Endometrial microvascular endothelial cells (primary cell): ENCODE data around the gene EPB41L4A. TPM values are rescaled to one million over a fixed set of nuclear protein-coding genes. Genes with fewer than 3 reads are reported as not detected.

Source experiments
- in situ Hi-C: cut with HindIII; loops from 2 replicates; pipeline ENCODE4 v1.10.0; 2017; ENCODE audit warnings: low sequenced_read_pairs, low pct_unique_long_range_greater_than_20kb; ENCODE audit errors: inconsistent ontology term
- total RNA-seq: library from RNA; depleted of rRNA; stranded (reverse); fragments of >200 nt; gene quantifications from one replicate; pipeline ENCODE4 v1.2.3, GENCODE V29; 2015; ENCODE audit errors: inconsistent ontology term

EPB41L4A gene
- total RNA-seq, 1 donor from 2014 or later, result 16.5 TPM

DNA sequence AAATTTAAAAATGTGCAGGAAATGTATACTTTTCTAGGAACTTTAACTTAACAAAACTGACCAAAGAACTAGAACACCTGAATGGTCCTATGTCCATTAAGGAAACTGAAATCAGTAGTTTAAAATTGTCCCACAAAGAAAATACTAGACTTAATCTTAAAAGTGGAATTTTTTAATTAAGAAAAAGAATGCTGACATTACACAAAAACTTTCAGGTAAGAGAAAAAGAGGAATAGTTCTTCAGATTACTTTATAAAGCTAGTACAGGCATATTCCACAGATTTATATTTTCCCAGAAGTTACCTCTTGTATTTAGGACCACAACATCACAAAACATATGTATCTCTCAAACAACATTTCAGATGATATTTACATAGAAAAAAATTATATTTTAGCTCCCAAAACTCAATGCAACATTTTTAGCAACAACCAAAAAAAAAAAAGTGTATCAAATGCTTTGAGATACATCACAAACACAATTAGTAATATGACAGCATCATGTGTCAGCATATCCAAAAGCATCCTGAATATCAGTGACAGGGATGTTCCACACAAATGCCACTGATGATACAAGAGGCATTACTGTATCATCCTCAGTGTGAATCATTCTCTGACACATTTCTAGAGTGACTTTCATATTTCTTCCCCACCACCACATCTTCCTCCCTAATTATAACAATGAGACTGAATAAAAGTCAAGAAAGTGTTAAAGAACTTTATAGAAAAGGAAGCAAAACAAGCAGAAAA is 264.0 kb downstream of the EPB41L4A start:
- in situ Hi-C loops, result no loop called here

DNA sequence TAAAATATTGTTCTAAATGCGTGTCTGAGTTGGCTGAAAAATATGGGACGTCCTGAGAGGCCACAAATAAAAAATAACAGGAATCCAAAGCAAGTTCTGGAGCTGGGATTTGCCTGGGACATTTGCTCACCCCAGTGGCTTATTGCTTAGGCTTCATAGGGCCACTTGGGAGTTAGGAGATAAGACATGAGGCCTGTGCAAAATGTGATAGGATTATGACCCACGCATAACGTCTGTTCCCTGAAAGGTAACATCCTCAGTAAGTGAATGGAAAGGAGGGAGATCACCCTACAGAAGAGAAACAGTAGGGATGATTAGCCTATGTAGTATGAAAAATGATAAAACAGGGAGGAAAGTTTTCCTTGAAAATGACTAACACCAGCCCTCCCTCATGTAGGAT is 269.4 kb downstream of the EPB41L4A start:
- in situ Hi-C loops, result no loop called here

- in situ Hi-C loops, result no loop called here
Measured at GRCh38 chr5:112146323-112147226, 272.5 kb downstream of the EPB41L4A start.

DNA sequence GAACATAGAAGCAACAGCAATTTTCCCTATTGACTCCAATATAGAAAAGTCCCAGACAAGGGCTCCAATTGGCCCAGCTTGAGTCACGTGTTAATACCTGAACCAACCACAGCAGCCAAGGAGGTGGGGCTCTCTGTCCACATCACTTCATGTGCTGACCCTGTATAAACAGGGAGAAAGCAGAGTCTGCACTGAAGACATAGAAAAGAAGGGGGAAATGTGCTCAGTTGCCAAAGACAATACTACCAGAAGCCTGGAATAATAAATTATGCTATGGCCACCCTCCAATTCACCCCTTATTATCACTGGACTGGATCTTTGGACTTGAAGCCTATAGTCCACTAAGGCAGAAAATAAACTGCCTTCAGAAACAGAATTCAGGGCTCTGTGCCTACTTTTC is 275.4 kb downstream of the EPB41L4A start:
- in situ Hi-C loops, result no loop called here

- in situ Hi-C loops, result no loop called here
Measured at GRCh38 chr5:112142769-112143270, 276.3 kb downstream of the EPB41L4A start.

DNA sequence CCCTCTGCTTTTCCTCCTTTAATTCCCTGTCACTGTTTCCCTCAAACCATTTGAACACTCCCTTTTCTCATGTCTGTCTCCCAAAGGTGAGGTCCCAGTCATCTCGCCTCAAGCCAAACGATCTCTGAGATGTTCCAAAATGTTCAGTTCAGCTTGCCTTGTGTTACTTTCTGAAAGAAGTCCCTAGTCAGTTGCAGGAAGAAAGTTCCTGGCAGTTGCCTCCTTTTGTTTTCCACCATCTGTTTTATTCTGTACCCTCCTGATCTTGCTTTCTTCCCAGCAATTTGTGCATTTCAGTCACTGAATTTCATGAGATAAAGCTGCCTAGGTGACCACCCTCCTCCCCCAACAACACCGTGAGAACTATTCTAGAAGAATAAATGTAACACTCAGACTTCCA is 277.5 kb downstream of the EPB41L4A start:
- in situ Hi-C loops, result no loop called here

DNA sequence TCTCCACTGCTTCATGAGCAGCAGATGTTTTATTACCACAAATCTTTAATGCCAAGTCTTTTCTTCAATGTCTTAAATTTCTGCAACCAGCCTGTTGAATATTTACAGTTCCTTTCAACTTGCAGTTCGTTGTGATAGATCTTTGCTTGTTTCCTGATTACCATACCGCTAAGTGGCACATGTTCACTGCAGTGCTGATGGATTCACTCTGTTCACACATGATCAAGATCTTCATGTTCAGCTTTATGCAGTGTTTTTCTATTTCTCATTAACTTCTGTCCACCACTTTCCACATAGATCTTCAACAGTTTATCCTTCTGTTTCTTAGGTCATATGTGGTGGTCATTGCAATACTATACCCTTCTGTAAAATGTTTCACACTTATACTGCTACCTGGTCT is 280.6 kb downstream of the EPB41L4A start:
- in situ Hi-C loops, result no loop called here

DNA sequence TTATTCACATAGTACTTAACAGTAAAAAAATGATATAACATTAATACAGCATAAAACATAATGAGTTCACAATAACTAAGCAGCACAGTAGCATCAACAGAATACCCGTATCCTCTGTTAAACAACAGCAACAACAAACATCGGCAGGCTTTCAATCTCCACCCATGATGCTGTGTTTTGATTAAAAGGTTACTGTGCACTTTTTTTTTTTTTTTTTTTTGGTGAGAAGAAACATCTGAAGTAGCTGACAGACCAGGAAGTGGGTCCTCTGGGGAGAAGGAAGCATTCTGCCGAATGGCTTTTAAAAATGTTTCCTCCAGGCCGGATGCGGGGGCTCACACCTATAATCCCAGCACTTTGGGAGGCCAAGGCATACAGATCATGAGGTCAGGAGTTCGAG is 282.3 kb downstream of the EPB41L4A start:
- in situ Hi-C loops, result no loop called here

- in situ Hi-C loops, result no loop called here
Measured at GRCh38 chr5:112127861-112128260, 291.2 kb downstream of the EPB41L4A start.

DNA sequence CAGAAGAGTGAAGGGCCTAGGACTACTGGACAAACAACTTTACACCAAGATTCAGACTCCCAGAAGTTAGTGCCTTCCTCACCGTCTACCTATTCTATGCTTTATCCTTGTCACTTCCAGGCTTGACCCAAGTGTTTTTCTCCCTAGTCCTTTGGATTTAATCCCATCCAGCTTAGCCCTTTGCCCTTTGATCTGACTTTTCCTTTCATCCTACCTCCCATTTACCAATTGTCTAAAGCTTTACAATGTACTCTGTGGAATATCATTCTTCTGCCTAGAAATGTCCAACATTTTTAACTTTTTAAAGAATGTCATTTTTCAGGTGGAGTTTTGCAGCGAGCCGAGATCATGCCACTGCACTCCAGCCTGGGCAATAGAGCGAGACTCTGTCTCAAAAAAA is 292.1 kb downstream of the EPB41L4A start:
- in situ Hi-C loops, result no loop called here

DNA sequence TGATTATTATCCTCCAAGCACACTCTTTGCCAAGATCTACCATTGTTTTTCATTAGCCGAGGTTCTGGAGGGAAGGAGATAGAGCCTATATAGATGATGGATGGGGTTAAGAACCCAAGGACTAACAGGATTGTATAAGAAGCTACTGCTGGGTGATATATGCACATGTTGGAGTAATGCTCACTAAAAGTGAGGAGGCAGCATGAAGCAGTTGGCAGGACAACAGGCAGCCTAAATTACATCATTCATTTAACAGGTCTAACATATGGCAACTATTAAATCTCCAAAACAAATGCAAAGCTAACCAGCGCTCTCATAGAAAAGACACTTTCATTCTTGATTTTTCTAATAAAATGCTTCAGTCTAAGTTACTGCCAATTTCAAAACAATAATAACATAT is 293.2 kb downstream of the EPB41L4A start:
- in situ Hi-C loops, result no loop called here

GRCh38 chr5:112124788-112125187 is 294.3 kb downstream of the EPB41L4A start:
- in situ Hi-C loops, result no loop called here

DNA sequence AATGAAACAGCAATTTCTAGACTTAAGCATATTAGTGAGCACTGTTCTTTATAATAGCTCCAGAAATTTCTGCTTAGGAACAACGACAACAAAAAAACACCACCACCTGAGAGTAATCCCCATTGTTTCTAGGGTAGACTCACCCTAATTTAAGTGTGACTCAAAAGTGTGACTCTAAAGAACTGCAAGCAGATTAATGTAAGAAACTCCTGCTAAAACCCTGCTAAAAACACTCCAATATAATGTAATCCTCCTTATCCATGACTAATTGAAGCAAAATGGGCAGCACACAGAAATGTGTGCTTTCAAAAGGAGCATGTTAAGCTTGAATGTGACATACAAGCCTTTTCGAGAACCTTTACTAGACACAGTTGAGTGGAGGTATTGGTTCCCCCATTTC is 296.0 kb downstream of the EPB41L4A start:
- in situ Hi-C loops, result no loop called here

DNA sequence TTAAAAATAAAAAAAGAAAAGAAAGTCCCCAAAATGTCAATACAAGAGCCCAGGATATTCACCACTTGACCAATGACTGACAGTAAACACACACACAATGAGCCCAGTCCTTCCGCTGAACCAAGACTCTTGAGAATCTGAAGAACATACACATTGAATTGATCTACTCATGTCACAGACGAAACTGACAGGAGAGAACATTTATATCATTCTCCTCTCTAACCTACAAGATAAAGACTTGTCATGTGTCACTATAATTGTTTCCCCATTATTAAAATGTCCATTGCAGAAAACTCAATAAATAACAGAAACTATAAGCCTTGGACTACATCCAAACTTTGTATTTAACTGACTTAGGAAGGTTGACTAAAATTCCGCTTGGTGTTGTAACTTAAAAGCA is 296.7 kb downstream of the EPB41L4A start:
- in situ Hi-C loops, result no loop called here

DNA sequence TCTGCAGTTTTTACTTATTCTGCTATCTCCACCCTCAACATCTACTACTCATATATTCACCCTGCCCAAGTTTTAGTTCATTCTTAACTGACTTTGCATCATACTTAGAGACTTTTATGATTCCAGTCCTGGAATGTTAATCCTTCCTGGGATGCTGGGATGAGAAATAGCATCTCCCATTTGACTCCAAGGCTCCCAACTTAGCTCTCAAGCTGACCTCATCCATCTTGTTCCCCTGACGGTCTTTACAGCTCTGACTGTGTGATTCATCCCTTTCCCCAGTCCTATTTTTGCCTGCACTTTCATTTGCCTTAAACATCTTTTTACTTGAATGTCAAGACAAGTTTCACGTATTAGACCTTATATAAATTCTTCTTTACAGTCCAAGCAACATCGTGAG is 297.8 kb downstream of the EPB41L4A start:
- in situ Hi-C loops, result no loop called here

- in situ Hi-C loops, result no loop called here
Measured at GRCh38 chr5:112119969-112120368, 299.1 kb downstream of the EPB41L4A start.

DNA sequence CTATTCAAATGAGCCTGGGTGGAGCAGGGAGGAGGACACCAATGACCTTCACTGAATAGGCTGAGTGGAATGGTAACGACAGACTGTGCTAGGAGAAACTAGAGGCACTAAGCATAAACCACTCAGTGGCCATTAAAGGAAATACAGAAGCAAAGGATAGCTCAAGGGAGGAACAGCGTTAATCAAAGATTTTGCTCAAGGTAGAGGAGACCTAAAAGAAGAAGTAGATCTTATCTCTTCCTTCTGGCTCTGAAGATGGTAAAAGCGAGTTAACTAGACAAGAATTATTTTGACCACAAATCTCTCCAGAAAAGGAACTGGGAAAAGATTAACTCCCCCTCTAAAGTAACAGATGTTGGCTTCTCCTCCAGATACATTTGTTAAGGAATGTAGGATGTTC is 299.6 kb downstream of the EPB41L4A start:
- in situ Hi-C loops, result no loop called here

- in situ Hi-C loops, result no loop called here
Measured at GRCh38 chr5:112117551-112117950, 301.5 kb downstream of the EPB41L4A start.

DNA sequence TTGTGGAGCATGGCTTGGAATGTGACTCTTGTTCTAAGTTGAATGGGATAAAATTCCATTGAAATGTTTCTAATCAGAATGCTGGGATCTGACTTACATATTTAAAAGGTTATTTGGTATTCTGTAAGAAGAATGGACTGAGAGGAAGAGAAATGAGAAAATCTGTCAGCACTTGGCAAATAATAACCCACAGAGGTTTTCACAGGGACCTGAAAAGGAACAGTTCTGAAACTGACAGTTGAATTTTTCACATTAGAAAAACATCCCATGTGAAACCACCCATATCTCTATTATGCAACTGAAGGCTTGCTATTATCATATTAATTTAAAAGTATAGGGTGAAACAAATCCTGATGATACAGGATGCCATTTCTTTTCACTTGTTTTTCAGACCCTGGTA is 302.7 kb downstream of the EPB41L4A start:
- in situ Hi-C loops, result no loop called here

- in situ Hi-C loops, result no loop called here
Measured at GRCh38 chr5:112113565-112113964, 305.5 kb downstream of the EPB41L4A start.
